Muscle of leg (tissue), 11 donors: ENCODE measurements around the gene WDR53. TPM values are rescaled to one million over a fixed set of nuclear protein-coding genes. Genes with fewer than 3 reads are reported as not detected.
"Not testable (repeated sequence)": the region's sequence is repeated elsewhere in the genome, so short reads cannot be mapped to it uniquely, and the experiment has no call there.

Experiments
- DNase-seq: peaks from one replicate; pipeline ENCODE4 v3.0.0; 2013
- H3K27ac ChIP-seq: one replicate; pipeline ENCODE4 v1.5.1; 2013; ENCODE audit warnings: mild to moderate bottlenecking, low read length, control low read depth
- H3K27me3 ChIP-seq: one replicate; pipeline ENCODE4 v1.6.1; 2013; ENCODE audit warnings: low read length; ENCODE audit not compliant: control insufficient read depth, insufficient read depth
- H3K36me3 ChIP-seq: one replicate; pipeline ENCODE4 v1.6.1; 2013; ENCODE audit warnings: low read length; ENCODE audit not compliant: control insufficient read depth, insufficient read depth
- H3K4me1 ChIP-seq: one replicate; pipeline ENCODE4 v1.6.1; 2013; ENCODE audit warnings: low read length; ENCODE audit not compliant: control insufficient read depth, insufficient read depth
- H3K4me3 ChIP-seq: one replicate; pipeline ENCODE4 v1.5.1; 2013; ENCODE audit warnings: low read length, control low read depth
- H3K9me3 ChIP-seq: replicated peaks from 2 replicates; pipeline ENCODE4 v1.6.1; 2013; ENCODE audit warnings: low read depth, low read length; ENCODE audit not compliant: control insufficient read depth
- WGBS: methylation state at CpG from one replicate; pipeline ENCODE4 v1.1.5; 2013; ENCODE audit warnings: missing lambda C conversion rate; ENCODE audit not compliant: insufficient coverage; 5-methylcytosine and 5-hydroxymethylcytosine counted together
- polyA plus RNA-seq, 8 donors: library from polyadenylated mRNA; unstranded; fragments of 120-200 nt; gene quantifications; one replicate each; pipeline versions ENCODE4 v1.2.1 to v1.2.3, GENCODE V29; 2013; ENCODE audit warnings: inconsistent platforms in 1 of 8, low replicate concordance in 1 of 8; ENCODE audit not compliant: insufficient read length in 8 of 8, insufficient read depth in 1 of 8
- total RNA-seq: library from RNA; stranded (reverse); fragments of 120-200 nt; gene quantifications from one replicate; pipeline ENCODE4 v1.2.4, GENCODE V29; 2013

Gene WDR53
- total and polyA plus RNA-seq, 9 donors, result 6.8 to 13.3 (median 10.1) TPM

DNA sequence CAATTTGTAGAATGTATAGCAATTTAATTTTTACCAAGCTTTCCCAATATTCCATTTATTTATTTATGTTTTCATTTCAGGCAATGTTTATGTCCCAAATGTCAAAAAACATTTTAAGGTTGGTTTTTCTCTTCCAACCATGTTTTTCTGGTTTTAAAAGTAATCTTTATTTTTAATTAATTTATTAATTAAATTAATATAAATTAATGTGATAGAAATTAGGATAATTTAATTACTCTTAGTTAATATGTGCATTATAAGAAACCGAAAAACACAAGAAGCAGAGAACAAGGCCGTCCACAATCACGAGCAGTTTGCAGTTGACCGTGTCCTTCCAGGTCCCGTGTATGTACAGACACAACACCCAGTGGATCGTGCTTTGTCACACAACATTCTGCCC lies 34.3 kb upstream of the WDR53 start:
- H3K27ac ChIP-seq, result no peak overlapping the region
- peaks cover 2% of the 10 kb centered on the region for H3K4me1 ChIP-seq
- H3K36me3 ChIP-seq, result no peaks in the 10 kb centered on the region
- no peaks in the 10 kb centered on the region for H3K9me3 ChIP-seq
- no peak overlapping the region for H3K4me3 ChIP-seq
- H3K27me3 ChIP-seq, result no peaks in the 10 kb centered on the region
- no peak for DNase-seq
- WGBS, result 92% methylated on average over 5 of the region's 6 CpGs

DNA sequence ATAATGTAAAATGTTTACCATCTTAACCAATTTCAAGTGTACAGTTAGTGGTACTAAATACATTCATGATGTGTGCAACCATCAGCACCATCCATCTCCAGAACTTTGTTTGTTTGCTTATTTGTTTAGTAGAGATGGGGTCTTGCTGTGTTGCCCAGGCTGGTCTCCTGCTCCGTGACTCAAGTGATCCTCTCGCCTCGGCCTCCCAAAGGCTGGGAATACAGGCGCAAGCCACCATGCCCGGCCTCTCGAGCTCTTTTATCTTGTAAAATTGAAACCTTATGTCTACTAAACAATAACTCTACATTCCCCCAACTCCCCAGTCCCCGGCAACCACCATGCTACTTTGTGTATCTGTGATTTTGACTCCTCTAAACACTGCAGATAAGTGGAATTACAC lies 32.0 kb upstream of the WDR53 start:
- H3K4me1 ChIP-seq, result peaks cover 2% of the 10 kb centered on the region
- WGBS, result 93% methylated on average over 3 of the region's 7 CpGs
- no peaks in the 10 kb centered on the region for H3K9me3 ChIP-seq
- peaks cover 6% of the 10 kb centered on the region for H3K27me3 ChIP-seq
- H3K4me3 ChIP-seq, result no peak overlapping the region
- DNase-seq, result no peak
- no peaks in the 10 kb centered on the region for H3K36me3 ChIP-seq
- no peak overlapping the region for H3K27ac ChIP-seq

DNA sequence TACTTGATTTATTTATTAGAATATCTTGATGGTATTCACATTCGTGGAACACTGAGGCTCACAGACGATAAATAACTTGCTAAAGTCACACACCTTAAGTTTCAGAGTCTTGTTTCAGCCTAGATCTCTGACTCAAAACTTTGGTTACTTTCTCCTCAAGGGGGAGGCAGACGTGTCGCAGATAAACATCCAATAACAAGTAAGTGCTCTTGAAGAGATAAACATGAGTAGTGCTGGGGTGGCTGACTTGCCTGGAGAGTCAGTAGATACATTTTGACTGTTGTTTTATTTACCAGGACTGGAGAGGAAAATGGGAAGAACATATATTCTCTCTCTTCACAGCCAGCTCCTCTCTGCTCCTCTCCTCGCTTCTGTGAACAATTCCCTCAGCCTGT lies 31.4 kb upstream of the WDR53 start:
- WGBS, result no CpG with 5 or more reads among the region's 5 CpGs

DNA sequence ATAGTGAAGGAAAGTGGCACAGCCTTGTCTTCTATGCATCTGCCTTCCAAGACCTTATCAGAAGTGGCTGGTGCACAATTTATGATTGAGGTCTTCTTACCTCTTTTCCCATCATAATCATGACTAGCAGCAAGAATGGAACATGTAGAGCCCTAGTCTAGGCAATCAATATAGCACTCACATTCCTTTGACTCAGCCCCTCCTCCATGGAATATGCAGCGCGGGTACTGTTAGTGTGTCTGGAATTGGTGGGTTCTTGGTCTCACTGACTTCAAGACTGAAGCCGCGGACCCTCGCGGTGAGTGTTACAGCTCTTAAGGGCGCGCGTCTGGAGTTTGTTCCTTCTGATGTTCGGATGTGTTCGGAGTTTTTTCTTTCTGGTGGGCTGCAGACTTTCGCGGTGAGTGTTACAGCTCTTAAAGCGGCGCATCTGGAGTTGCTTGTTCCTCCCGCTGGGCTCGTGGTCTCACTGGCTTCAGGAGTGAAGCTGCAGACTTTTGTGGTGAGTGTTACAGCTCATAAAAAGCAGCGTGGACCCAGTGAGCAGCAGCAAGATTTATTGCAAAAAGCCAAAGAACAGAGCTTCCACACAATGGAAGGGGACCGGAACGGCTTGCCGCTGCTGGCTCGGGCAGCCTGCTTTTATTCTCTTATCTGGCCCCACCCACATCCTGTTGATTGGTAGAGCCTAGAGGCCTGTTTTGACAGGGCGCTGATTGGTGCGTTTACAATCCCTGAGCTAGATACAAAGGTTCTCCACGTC lies 29.8 kb upstream of the WDR53 start:
- 31% methylated on average over 6 of the region's 25 CpGs for WGBS

More for the DNA sequence above, 31.4 kb upstream of the WDR53 start:
- Histone ChIP-seq H3K4me3 (no peak overlapping the region), H3K9me3 (no peaks in the 10 kb centered on the region), H3K36me3 (no peaks in the 10 kb centered on the region), H3K27me3 (peaks cover 6% of the 10 kb centered on the region), H3K27ac (no peak overlapping the region), H3K4me1 (peaks cover 2% of the 10 kb centered on the region)
- no peak for DNase-seq

DNA sequence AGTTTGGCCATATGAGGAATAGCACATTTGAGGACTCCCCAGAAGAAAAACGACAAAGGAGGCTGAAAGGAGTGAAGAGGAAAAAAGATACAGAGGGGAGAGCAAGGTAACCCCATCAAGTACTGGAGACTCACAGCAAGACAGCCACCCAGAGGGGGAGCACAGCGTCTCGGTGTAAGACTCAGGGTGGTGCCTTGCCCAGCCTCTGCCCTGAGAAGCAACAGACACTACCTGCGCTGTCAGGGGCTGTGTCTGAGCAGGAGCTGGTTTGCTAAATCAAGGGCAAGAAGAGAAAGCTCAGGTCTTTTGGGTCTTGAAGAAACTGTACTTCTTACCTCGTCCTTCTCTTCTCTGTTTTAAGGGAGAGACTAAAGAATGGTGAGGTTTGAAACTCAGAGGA lies 28.0 kb upstream of the WDR53 start:
- DNase-seq, result no peak
- no peaks in the 10 kb centered on the region for H3K9me3 ChIP-seq
- no peaks in the 10 kb centered on the region for H3K36me3 ChIP-seq
- no peak overlapping the region for H3K4me3 ChIP-seq
- no peaks in the 10 kb centered on the region for H3K4me1 ChIP-seq
- peaks cover 6% of the 10 kb centered on the region for H3K27me3 ChIP-seq
- 33% methylated on average over 4 of the region's 5 CpGs for WGBS
- H3K27ac ChIP-seq, result no peak overlapping the region

More for the DNA sequence above, 29.8 kb upstream of the WDR53 start:
- not testable (repeated sequence) for H3K9me3 ChIP-seq, H3K4me3 ChIP-seq, DNase-seq, H3K4me1 ChIP-seq, H3K36me3 ChIP-seq, H3K27me3 ChIP-seq, H3K27ac ChIP-seq

DNA sequence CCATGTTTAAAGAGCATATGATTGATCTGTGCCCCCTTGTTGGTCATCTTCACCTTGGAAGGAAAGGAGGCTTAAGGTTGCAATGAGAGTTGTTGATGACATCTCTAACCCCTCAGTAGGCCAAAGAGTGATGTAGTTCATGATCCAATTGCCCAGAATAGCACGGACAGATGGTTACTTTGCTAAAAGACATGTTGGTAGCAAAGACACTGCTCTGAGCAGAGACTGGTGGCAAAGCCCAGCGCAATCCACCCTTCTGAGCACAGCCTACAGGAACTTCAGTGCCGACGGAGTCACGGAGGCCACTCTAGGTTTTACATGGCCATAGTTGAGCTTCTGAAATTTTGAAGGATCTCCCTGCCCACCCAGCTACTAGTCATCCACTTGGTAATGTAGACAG lies 21.9 kb upstream of the WDR53 start:
- WGBS, result 83% methylated on average over 4 of the region's 5 CpGs
- peak overlapping the region; percentile 51 for H3K27ac ChIP-seq
- no peaks in the 10 kb centered on the region for H3K4me1 ChIP-seq
- no peaks in the 10 kb centered on the region for H3K27me3 ChIP-seq
- H3K36me3 ChIP-seq, result peaks cover 6% of the 10 kb centered on the region
- H3K4me3 ChIP-seq, result no peak overlapping the region
- no peak for DNase-seq
- H3K9me3 ChIP-seq, result no peaks in the 10 kb centered on the region

DNA sequence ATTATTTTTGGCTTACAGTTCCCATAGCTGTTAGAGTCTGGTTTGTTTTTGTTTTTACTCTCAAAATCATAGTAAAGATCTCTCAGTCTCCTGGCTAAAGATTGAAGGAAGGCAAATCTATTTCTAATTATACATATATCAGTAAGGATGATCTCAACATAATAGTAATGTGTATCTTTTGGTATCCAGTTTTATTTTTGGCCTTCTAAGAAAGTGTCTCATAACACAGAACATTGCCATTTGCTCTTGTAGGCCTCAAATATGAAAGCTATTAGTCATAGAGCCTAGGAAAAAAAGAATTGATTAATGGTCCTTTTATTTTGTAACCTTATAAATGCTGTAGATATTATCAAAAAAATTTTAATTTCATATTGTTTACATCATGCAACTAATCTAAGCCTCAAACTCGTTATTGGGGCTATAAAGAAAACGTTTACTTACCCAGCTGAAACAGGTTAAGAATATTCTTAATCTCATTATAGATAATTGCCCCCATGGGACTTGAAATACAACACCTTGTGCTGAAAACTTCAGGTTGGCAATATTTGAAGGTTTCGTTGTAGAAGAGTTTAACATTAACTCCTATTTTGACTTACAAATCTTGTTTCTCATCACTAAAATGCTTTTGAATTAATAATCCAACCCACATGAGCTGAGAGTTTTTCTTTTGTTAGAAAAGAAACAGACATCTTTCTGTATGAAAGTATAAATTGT lies 16.8 kb upstream of the WDR53 start:
- no CpG with 5 or more reads among the region's 3 CpGs for WGBS
- Histone ChIP-seq H3K36me3 (peaks cover 13% of the 10 kb centered on the region), H3K27me3 (no peaks in the 10 kb centered on the region), H3K27ac (no peak overlapping the region), H3K9me3 (no peaks in the 10 kb centered on the region), H3K4me1 (no peaks in the 10 kb centered on the region), H3K4me3 (no peak overlapping the region)
- no peak for DNase-seq

DNA sequence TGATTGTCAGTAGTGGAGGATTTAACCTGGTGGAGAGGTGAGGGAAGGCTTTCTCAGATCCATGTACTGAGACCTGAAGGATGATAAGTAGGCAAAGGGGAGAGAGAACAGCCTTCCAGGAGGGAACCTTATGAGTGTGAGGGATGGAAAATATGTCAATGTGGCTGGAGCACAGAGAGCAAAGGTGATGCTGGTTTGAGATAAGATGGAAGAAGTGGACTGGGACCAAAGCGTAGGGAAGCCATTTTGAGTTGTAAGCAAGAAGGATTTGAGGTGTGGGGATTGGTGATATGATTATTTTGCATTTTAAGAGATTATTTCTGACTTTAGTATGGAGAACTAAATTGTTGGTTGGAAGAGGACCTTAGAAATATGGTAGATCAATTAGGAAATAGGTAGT lies 4.0 kb upstream of the WDR53 start:
- H3K4me1 ChIP-seq, result peaks cover 8% of the 10 kb centered on the region
- H3K4me3 ChIP-seq, result no peak overlapping the region
- H3K9me3 ChIP-seq, result no peaks in the 10 kb centered on the region
- no peak overlapping the region for H3K27ac ChIP-seq
- DNase-seq, result no peak
- no peaks in the 10 kb centered on the region for H3K27me3 ChIP-seq
- H3K36me3 ChIP-seq, result peaks cover 1% of the 10 kb centered on the region
- WGBS, result 47% methylated on average over 1 of the region's 1 CpG

DNA sequence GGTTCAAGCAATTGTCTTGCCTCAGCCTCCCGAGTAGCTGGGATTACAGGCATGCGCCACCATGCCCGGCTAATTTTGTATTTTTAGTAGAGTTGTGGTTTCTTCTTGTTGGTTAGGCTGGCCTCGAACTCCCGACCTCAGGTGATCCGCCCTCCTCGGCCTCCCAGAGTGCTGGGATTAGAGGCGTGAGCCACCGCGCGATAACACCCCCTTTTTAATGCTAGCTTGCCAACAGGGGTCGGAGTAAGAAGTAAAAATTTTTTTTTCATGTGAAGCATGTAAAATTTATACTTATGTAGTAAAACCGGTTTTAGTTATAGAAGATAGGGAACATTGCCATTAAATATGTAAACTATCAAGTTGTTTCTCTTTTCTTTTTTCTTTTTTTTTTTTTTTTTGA lies 2.0 kb upstream of the WDR53 start:
- H3K4me3 ChIP-seq, H3K4me1 ChIP-seq: not testable (repeated sequence)
- WGBS, result 93% methylated on average over 3 of the region's 13 CpGs

DNA sequence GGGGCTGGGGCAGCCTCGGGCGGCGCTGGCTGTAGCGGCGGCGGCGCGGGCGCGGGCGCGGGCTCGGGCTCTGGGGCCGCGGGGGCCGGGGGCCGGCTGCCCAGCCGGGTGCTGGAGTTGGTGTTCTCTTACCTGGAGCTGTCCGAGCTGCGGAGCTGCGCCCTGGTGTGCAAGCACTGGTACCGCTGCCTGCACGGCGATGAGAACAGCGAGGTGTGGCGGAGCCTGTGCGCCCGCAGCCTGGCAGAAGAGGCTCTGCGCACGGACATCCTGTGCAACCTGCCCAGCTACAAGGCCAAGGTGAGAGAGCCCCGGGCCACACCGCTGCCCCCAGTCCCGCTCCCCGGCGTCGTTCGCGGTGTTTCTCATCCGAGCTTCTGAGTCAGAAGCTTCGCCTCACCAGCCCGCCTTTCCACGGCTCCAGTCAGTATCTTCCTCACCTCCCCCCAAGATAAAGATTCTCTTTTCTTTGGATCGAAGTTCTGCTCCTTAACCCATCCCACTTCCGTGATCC lies 706 bp upstream of the WDR53 start:
- Histone ChIP-seq H3K27ac (peak overlapping the region; percentile 42), H3K27me3 (no peaks in the 10 kb centered on the region), H3K4me1 (peaks cover 8% of the 10 kb centered on the region), H3K36me3 (peaks cover 5% of the 10 kb centered on the region), H3K9me3 (no peaks in the 10 kb centered on the region), H3K4me3 (peak overlapping the region; percentile 75)
- peak; percentile 25 for DNase-seq
- WGBS, result under 1% methylated on average over 44 of the region's 44 CpGs

More for the DNA sequence above, 2.0 kb upstream of the WDR53 start:
- not testable (repeated sequence) for H3K9me3 ChIP-seq, H3K27me3 ChIP-seq, H3K27ac ChIP-seq, DNase-seq, H3K36me3 ChIP-seq
